Heart right ventricle (tissue), 16 donors: ENCODE results near the gene ROCK2. TPM values are rescaled to one million over a fixed set of nuclear protein-coding genes. Genes with fewer than 3 reads are reported as not detected.

Experiments used
- ATAC-seq, 8 donors: fragments of 200-7000 bp; cut with Tn5 transposase; one replicate each; pipeline ENCODE4 v1.9.1; 2020; ENCODE audit warnings: mild to moderate bottlenecking in 8 of 8, moderate library complexity in 8 of 8, moderate number of reproducible peaks in 1 of 8
- DNase-seq, 2 donors: peaks; one replicate each; pipeline ENCODE4 v3.0.0-alpha.2; 2020
- H3K27ac ChIP-seq, 10 donors: fragments of 200-600 bp; sonication (generic) in 2 of 10; one replicate each; pipeline versions ENCODE4 v1.5.0 to v1.8.0; 2020 to 2022; ENCODE audit warnings: mild to moderate bottlenecking in 3 of 10
- H3K27me3 ChIP-seq, 7 donors: fragments of 200-600 bp; one replicate each; pipeline ENCODE4 v1.8.0; 2021 to 2022; ENCODE audit warnings: mild to moderate bottlenecking in 2 of 7
- H3K36me3 ChIP-seq, 9 donors: fragments of 200-600 bp; sonication (generic) in 1 of 9; one replicate each; pipeline versions ENCODE4 v1.5.0 to v1.8.0; 2020 to 2022; ENCODE audit warnings: mild to moderate bottlenecking in 2 of 9
- H3K4me1 ChIP-seq, 9 donors: fragments of 200-600 bp; sonication (generic) in 1 of 9; one replicate each; pipeline versions ENCODE4 v1.5.0 to v1.8.0; 2020 to 2022; ENCODE audit warnings: mild to moderate bottlenecking in 4 of 9
- H3K4me3 ChIP-seq, 10 donors: fragments of 200-600 bp; sonication (generic) in 2 of 10; one replicate each; pipeline versions ENCODE4 v1.5.0 to v1.8.0; 2020 to 2022; ENCODE audit warnings: mild to moderate bottlenecking in 7 of 10, moderate library complexity in 2 of 10
- H3K9me3 ChIP-seq, 11 donors: fragments of 200-600 bp in 10 of 11; sonication (generic) in 2 of 11; one replicate each; pipeline versions ENCODE4 v1.5.0 to v1.8.0; 2013 to 2022; ENCODE audit warnings: mild to moderate bottlenecking in 2 of 11, control low read depth in 1 of 11, moderate library complexity in 1 of 11
- CTCF ChIP-seq, 9 donors: fragments of 200-600 bp; sonication (generic) in 2 of 9; IDR thresholded peaks; one replicate each; pipeline versions ENCODE4 v1.5.0 to v1.8.0; 2021 to 2022; ENCODE audit warnings: antibody characterized with exemption in 9 of 9, mild to moderate bottlenecking in 5 of 9, moderate library complexity in 1 of 9
- WGBS, 2 donors: extraction: QIAGEN DNeasy Blood & Tissue Kit; methylation state at CpG; one replicate each; pipeline ENCODE4 v1.1.7; 2013; ENCODE audit warnings: inconsistent platforms in 1 of 2; 5-methylcytosine and 5-hydroxymethylcytosine counted together
- intact Hi-C, 10 donors: fragments of 100-400 bp; cut with DNase I; formaldehyde crosslinking; loops; one replicate each; pipeline versions ENCODE4 v1.11.1 to v1.14.2; 2022
- polyA plus RNA-seq, 2 donors: library from polyadenylated mRNA; stranded (reverse); fragments of 200-250 nt; gene quantifications; one replicate each; pipeline ENCODE4 v1.2.3, GENCODE V29; 2013
- total RNA-seq, 10 donors: library from RNA; stranded (reverse); fragmentation: NEBNext Ultra II Directional in 3 of 10; extraction: Animal tissue kit (Norgen Biotek cat#: 25700) in 3 of 10; gene quantifications; one replicate each; pipeline versions ENCODE4 v1.2.1 to v1.2.4, GENCODE V29; 2021 to 2023
- donor health status: Arrhythmogenic right ventricular cardiomyopathy.
- donor health status: ischemic (EF 13 %, LVEDD 7.1; RV severe dilation, severe dysfunction).
- donor health status: healthy with polysubstance abuse.
- donor health status: DM: no; HTN: yes; CAD: no.
- donor health status: DM: no; HTN: no; CAD: no.
- donor health status: ischemic (EF 25% LVEDD 6.9; RV normal size, moderate dysfunction).
- donor health status: ischemic (EF 25% LVEDD 5.7; RV mildly dilated, moderate dysfunction).
- donor health status: healthy.
- donor health status: DM: yes; HTN: yes; CAD: no.
- donor health status: Ischemic cardiomyopathy.
- donor health status: ischemic (EF 35%, LVEDD 5.7; RV mildly dilated, moderate dysfunction).
- donor health status: nonischemic (EF 11% LVEDD 7.7; RV severe dilation, severe dysfunction).
- donor health status: DM: yes; HTN: yes; CAD: no.
- donor health status: PGD.
- donor health status: ischemic (EF 29% LVEDD 5.4; RV normal size, mild dysfunction).
- donor health status: nonischemic (EF 23%, LVEDD 6.1; RV moderate dilation, normal function).

ROCK2 gene
- total and polyA plus RNA-seq, 12 donors, result 6.9 to 51.8 (median 36.5) TPM

GRCh38 chr2:11145350-11145749 lies 199.1 kb downstream of the ROCK2 start:
- WGBS, 2 donors, result 85 to 88% methylated on average over 1 of the region's 1 CpG
- Histone ChIP-seq H3K4me1 (no peaks in the 10 kb centered on the region), H3K4me3 (no peak overlapping the region), H3K27me3 (peaks cover 0 to 23% (median 4%) of the 10 kb centered on the region in 7 donors), H3K27ac (no peak overlapping the region), H3K36me3 (no peaks in the 10 kb centered on the region), H3K9me3 (peaks cover 0 to 8% (median 0%) of the 10 kb centered on the region in 11 donors)
- ATAC-seq (no peak), DNase-seq (no peak)
- intact Hi-C loops, result no loop called here
- TF ChIP-seq CTCF (IDR thresholded peaks at IDR 0.05), result no peak

- H3K9me3 ChIP-seq, result peaks cover 0 to 8% (median 0%) of the 10 kb centered on the region in 11 donors
- H3K4me1 ChIP-seq, result no peaks in the 10 kb centered on the region
- intact Hi-C loops, result no loop called here
- no peaks in the 10 kb centered on the region for H3K36me3 ChIP-seq
- TF ChIP-seq CTCF (IDR thresholded peaks at IDR 0.05), result no peak
- H3K27me3 ChIP-seq, result peaks cover 0 to 23% (median 4%) of the 10 kb centered on the region in 7 donors
- no peak overlapping the region for H3K4me3 ChIP-seq
- no peak overlapping the region for H3K27ac ChIP-seq
- ATAC-seq (no peak), DNase-seq (no peak)
- WGBS, 2 donors, result 82 to 88% methylated on average over 6 of the region's 6 CpGs
Measured at GRCh38 chr2:11144738-11145079, 199.7 kb downstream of the ROCK2 start.

- Histone ChIP-seq H3K4me1 (no peaks in the 10 kb centered on the region), H3K27me3 (peaks cover 0 to 23% (median 4%) of the 10 kb centered on the region in 7 donors), H3K9me3 (peaks cover 0 to 8% (median 0%) of the 10 kb centered on the region in 11 donors), H3K36me3 (no peaks in the 10 kb centered on the region), H3K27ac (no peak overlapping the region), H3K4me3 (no peak overlapping the region)
- DNase-seq (no peak), ATAC-seq (no peak)
- intact Hi-C loops, result no loop called here
- WGBS, 2 donors, result 73% methylated on average over 7 of the region's 7 CpGs
- TF ChIP-seq CTCF (IDR thresholded peaks at IDR 0.05), result no peak
Measured at GRCh38 chr2:11144077-11144737, 200.2 kb downstream of the ROCK2 start.

- no peak overlapping the region for H3K4me3 ChIP-seq
- no peak for TF ChIP-seq CTCF (IDR thresholded peaks at IDR 0.05)
- H3K9me3 ChIP-seq, result peaks cover 0 to 8% (median 0%) of the 10 kb centered on the region in 11 donors
- WGBS, 2 donors, result 83 to 88% methylated on average over 6 of the region's 6 CpGs
- no peak overlapping the region for H3K27ac ChIP-seq
- H3K36me3 ChIP-seq, result no peaks in the 10 kb centered on the region
- no peaks in the 10 kb centered on the region for H3K4me1 ChIP-seq
- H3K27me3 ChIP-seq, result peaks cover 0 to 23% (median 4%) of the 10 kb centered on the region in 7 donors
- intact Hi-C loops, result no loop called here
- ATAC-seq (no peak), DNase-seq (no peak)
Measured at GRCh38 chr2:11142987-11143386, 201.4 kb downstream of the ROCK2 start.
